HUES48 (cell line): ENCODE measurements around the gene GPRC5B.

ENCODE experiments used
- H3K27ac ChIP-seq: one replicate; pipeline ENCODE4 v1.7.0; 2013; ENCODE audit warnings: low read depth, low read length, inconsistent platforms
- H3K27me3 ChIP-seq: 2 replicates; pipeline ENCODE4 v1.6.1; 2013; ENCODE audit warnings: mild to moderate bottlenecking, low read length; ENCODE audit not compliant: control insufficient read depth, insufficient read depth
- H3K36me3 ChIP-seq: 2 replicates; pipeline ENCODE4 v1.6.1; 2013; ENCODE audit warnings: low read length; ENCODE audit not compliant: control insufficient read depth, insufficient read depth
- H3K4me1 ChIP-seq: 2 replicates; pipeline ENCODE4 v1.6.1; 2013; ENCODE audit warnings: mild to moderate bottlenecking, low read length; ENCODE audit not compliant: control insufficient read depth, insufficient read depth
- H3K4me3 ChIP-seq: 2 replicates; pipeline ENCODE4 v1.5.1; 2013; ENCODE audit warnings: mild to moderate bottlenecking, low read depth, low read length
- H3K9ac ChIP-seq: 2 replicates; pipeline ENCODE4 v1.6.1; 2013; ENCODE audit warnings: mild to moderate bottlenecking, low read depth, low read length, moderate library complexity
- H3K9me3 ChIP-seq: 2 replicates; pipeline ENCODE4 v1.6.1; 2013; ENCODE audit warnings: low read length; ENCODE audit not compliant: control insufficient read depth, insufficient read depth

GPRC5B gene

GRCh38 chr16:19809693-19810092 is 75.0 kb downstream of the GPRC5B start:
- Histone ChIP-seq H3K9me3 (peaks cover 25% of the 10 kb centered on the region), H3K9ac (no peak overlapping the region), H3K27me3 (no peaks in the 10 kb centered on the region), H3K4me3 (no peak overlapping the region), H3K4me1 (peaks cover under 1% of the 10 kb centered on the region; the same call in 1 of the 2 replicates), H3K36me3 (no peaks in the 10 kb centered on the region), H3K27ac (no peak overlapping the region)

DNA sequence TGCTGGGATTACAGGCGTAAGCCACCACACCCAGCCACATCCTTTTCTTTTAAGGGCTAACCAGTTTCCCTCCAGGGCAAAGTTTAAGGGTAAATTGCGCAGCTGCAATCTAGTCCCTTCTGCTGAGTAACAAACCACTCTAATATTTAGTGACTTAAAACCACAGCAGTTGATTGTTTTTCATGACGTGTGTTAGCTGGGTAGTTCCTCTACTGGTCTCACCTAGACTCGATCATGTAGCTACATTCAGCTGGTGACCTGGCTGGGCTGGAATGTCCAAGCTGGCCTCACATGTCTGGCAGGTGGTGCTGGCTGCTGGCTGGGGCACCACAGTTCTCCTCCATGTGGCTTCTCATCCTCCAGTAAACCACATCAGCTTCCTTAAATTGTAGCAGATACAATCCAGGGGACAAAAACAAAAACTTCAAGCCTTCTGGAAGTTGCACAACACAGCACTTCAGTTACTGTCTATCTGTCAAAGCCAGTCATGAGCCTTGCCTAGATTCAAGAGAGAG is 75.5 kb downstream of the GPRC5B start:
- Histone ChIP-seq H3K9me3 (peaks cover 25% of the 10 kb centered on the region), H3K4me3 (no peak overlapping the region), H3K36me3 (no peaks in the 10 kb centered on the region), H3K27ac (no peak overlapping the region), H3K27me3 (no peaks in the 10 kb centered on the region), H3K4me1 (peaks cover 5% of the 10 kb centered on the region; the same call in 1 of the 2 replicates), H3K9ac (no peak overlapping the region)

DNA sequence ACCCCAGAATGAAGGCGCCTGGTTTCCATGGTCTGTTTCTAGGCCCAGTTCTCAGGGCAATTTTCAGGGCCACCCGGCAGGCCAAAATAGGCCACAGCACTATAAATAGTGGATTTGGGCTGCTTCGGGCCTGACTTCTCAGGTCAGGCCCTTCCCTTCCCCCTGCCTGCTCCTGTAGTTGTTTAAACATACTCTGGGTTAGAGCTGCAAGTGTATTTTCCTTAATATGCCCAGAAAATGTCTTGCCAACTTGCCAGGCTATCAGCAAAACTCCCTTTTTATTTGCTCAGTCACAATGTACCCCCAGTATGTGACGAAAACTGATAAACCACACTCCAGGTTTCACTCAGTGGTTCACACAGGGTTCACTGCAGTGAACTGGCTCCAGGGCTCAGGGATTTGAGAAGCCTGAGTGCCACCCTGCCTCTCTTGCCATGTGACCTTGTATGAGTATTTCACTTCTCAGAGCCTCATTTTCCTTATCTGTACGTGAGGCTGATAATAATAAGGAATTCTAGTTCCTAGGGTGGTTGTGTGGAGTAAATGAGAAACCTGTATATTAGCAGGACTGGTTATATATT is 76.5 kb downstream of the GPRC5B start:
- Histone ChIP-seq H3K9me3 (peaks cover 24% of the 10 kb centered on the region), H3K36me3 (no peaks in the 10 kb centered on the region), H3K4me3 (no peak overlapping the region), H3K27ac (peak overlapping the region; percentile 43), H3K4me1 (peaks cover 5% of the 10 kb centered on the region; the same call in 1 of the 2 replicates), H3K9ac (no peak overlapping the region), H3K27me3 (no peaks in the 10 kb centered on the region)
